HepG2 (cell line): Measurements from ENCODE around the gene PRKACG.

ENCODE experiments used
- JUND ChIP-seq: sonication (generic); formaldehyde crosslinking; IDR thresholded peaks from 2 replicates; pipeline ENCODE4 v1.8.0; 2022; ENCODE audit warnings: mild to moderate bottlenecking, missing genetic modification reagents
- PRPF4 ChIP-seq: fragments of 200-400 bp; formaldehyde crosslinking; IDR thresholded peaks from 2 replicates; pipeline ENCODE4 v1.6.1; 2016; ENCODE audit warnings: low read length, low read depth; ENCODE audit not compliant: poor library complexity, severe bottlenecking
- ZNF407 ChIP-seq: sonication (generic); formaldehyde crosslinking; IDR thresholded peaks from one replicate; pipeline ENCODE4 v1.5.1; 2020; ENCODE audit warnings: mild to moderate bottlenecking, missing genetic modification reagents; ENCODE audit errors: not compliant biosample characterization

- TF ChIP-seq JUND (CRISPR knock-in tag) = no peak
- no peak for TF ChIP-seq ZNF407 (CRISPR knock-in tag)
- no peak for TF ChIP-seq PRPF4
These were observed 32.8 kb upstream of the PRKACG start for GRCh38 chr9:69046723-69047122.
